Liver (tissue), 9 donors: ENCODE results near the gene RALGPS1. TPM values are rescaled to one million over a fixed set of nuclear protein-coding genes. Genes with fewer than 3 reads are reported as not detected.

ENCODE experiments used
- DNase-seq: peaks from one replicate; pipeline ENCODE4 v3.0.0-alpha.2; 2017; ENCODE audit warnings: low spot score
- H3K27ac ChIP-seq, 2 donors: one replicate each; pipeline ENCODE4 v1.7.0; 2013; ENCODE audit warnings: inconsistent platforms in 2 of 2, low read length in 2 of 2, control low read depth in 1 of 2, low read depth in 1 of 2, mild to moderate bottlenecking in 1 of 2
- H3K27me3 ChIP-seq, 4 donors: one replicate each; pipeline versions ENCODE4 v1.6.1 to v1.7.0; 2013; ENCODE audit warnings: low read length in 3 of 4, inconsistent platforms in 1 of 4, mild to moderate bottlenecking in 1 of 4, moderate library complexity in 1 of 4; ENCODE audit not compliant: control insufficient read depth in 4 of 4, insufficient read depth in 4 of 4
- H3K36me3 ChIP-seq, 4 donors: one replicate each; pipeline versions ENCODE4 v1.6.1 to v1.7.0; 2013; ENCODE audit warnings: low read length in 3 of 4, mild to moderate bottlenecking in 3 of 4, low read depth in 1 of 4, moderate library complexity in 1 of 4; ENCODE audit not compliant: control insufficient read depth in 4 of 4, insufficient read depth in 3 of 4
- H3K4me1 ChIP-seq, 4 donors: one replicate each; pipeline versions ENCODE4 v1.6.1 to v1.7.0; 2013; ENCODE audit warnings: low read length in 3 of 4, mild to moderate bottlenecking in 3 of 4, moderate library complexity in 1 of 4; ENCODE audit not compliant: control insufficient read depth in 4 of 4, insufficient read depth in 4 of 4
- H3K4me3 ChIP-seq, 3 donors: one replicate each; pipeline versions ENCODE4 v1.6.1 to v1.7.0; 2013; ENCODE audit warnings: low read length in 3 of 3, control low read depth in 1 of 3, low read depth in 1 of 3, mild to moderate bottlenecking in 1 of 3
- H3K9ac ChIP-seq, 2 donors: one replicate each; pipeline ENCODE4 v1.7.0; 2013; ENCODE audit warnings: low read length in 2 of 2, mild to moderate bottlenecking in 2 of 2, moderate library complexity in 2 of 2, control low read depth in 1 of 2, low read depth in 1 of 2
- H3K9me3 ChIP-seq, 4 donors: one replicate each; pipeline versions ENCODE4 v1.6.1 to v1.7.0; 2013; ENCODE audit warnings: low read length in 3 of 4; ENCODE audit not compliant: control insufficient read depth in 4 of 4
- ATF3 ChIP-seq: IDR thresholded peaks from 2 replicates; pipeline ENCODE4 v1.6.1; 2016; ENCODE audit warnings: antibody characterized with exemption
- EGR1 ChIP-seq, 2 donors: IDR thresholded peaks; 2 replicates each; pipeline ENCODE4 v1.6.1; 2016 to 2018; ENCODE audit warnings: antibody characterized with exemption in 2 of 2, low read depth in 2 of 2
- FOXA1 ChIP-seq: IDR thresholded peaks from 2 replicates; pipeline ENCODE4 v1.6.1; 2016; ENCODE audit warnings: antibody characterized with exemption
- FOXA2 ChIP-seq: IDR thresholded peaks from 2 replicates; pipeline ENCODE4 v1.6.1; 2016; ENCODE audit warnings: antibody characterized with exemption
- GABPA ChIP-seq, 2 donors: IDR thresholded peaks in 1 of 2; conservative IDR thresholded peaks in 1 of 2; 2 replicates each; pipeline ENCODE4 v1.6.1; 2016; ENCODE audit warnings: antibody characterized with exemption in 2 of 2, mild to moderate bottlenecking in 1 of 2, moderate library complexity in 1 of 2
- HNF4G ChIP-seq: IDR thresholded peaks from 2 replicates; pipeline ENCODE4 v1.6.1; 2016; ENCODE audit warnings: antibody characterized with exemption
- JUND ChIP-seq, 2 donors: IDR thresholded peaks; 2 replicates each; pipeline ENCODE4 v1.6.1; 2016; ENCODE audit warnings: antibody characterized with exemption in 2 of 2
- MAX ChIP-seq: IDR thresholded peaks from 2 replicates; pipeline ENCODE4 v1.6.1; 2016; ENCODE audit warnings: antibody characterized with exemption
- NR2F2 ChIP-seq: IDR thresholded peaks from 2 replicates; pipeline ENCODE4 v1.6.1; 2016; ENCODE audit warnings: antibody characterized with exemption
- RAD21 ChIP-seq, 2 donors: IDR thresholded peaks; 2 replicates each; pipeline ENCODE4 v1.6.1; 2016; ENCODE audit warnings: antibody characterized with exemption in 2 of 2, mild to moderate bottlenecking in 2 of 2
- SP1 ChIP-seq: IDR thresholded peaks from 2 replicates; pipeline ENCODE4 v1.6.1; 2018; ENCODE audit warnings: antibody characterized with exemption, mild to moderate bottlenecking
- TAF1 ChIP-seq: conservative IDR thresholded peaks from 2 replicates; pipeline ENCODE4 v1.6.1; 2016; ENCODE audit warnings: antibody characterized with exemption, mild to moderate bottlenecking
- YY1 ChIP-seq: IDR thresholded peaks from 2 replicates; pipeline ENCODE4 v1.6.1; 2016; ENCODE audit warnings: antibody characterized with exemption, mild to moderate bottlenecking
- WGBS: extraction: QIAGEN DNeasy Blood & Tissue Kit; methylation state at CpG from one replicate; pipeline ENCODE4 v1.1.7; 2013; 5-methylcytosine and 5-hydroxymethylcytosine counted together
- polyA plus RNA-seq, 2 donors: library from polyadenylated mRNA; stranded (reverse) in 1 of 2; unstranded in 1 of 2; fragments of 200-250 nt in 1 of 2; fragments of >200 nt in 1 of 2; fragmentation: Nextera tagmentation in 1 of 2; extraction: Ambion mirVana in 1 of 2; gene quantifications; one replicate each; pipeline versions ENCODE4 v1.2.1 to v1.2.3, GENCODE V29; 2013 to 2015
- total RNA-seq, 2 donors: library from RNA; depleted of rRNA; stranded (reverse); fragments of >200 nt; gene quantifications; one replicate each; pipeline ENCODE4 v1.2.3, GENCODE V29; 2014
- TF ChIP-seq, protein P1 (sequence below): fragments of 150-350 bp; IDR thresholded peaks from 2 replicates; pipeline ENCODE4 v1.5.1; 2017; ENCODE audit warnings: improper control_type of control experiment, low read depth, low read length; ENCODE audit not compliant: missing input control
- TF ChIP-seq, protein P2 (sequence below): IDR thresholded peaks from 2 replicates; pipeline ENCODE4 v1.6.1; 2016; ENCODE audit warnings: antibody characterized with exemption
- TF ChIP-seq, protein P3 (sequence below): IDR thresholded peaks from 2 replicates; pipeline ENCODE4 v1.6.1; 2016; ENCODE audit warnings: antibody characterized with exemption, mild to moderate bottlenecking
- donor health status: healthy.
- donor health status: healthy.
- donor health status: healthy.
- donor health status: healthy.
- donor health status: healthy.

RALGPS1 gene
- total and polyA plus RNA-seq, 4 donors = 1.4 to 2.7 (median 2.0) TPM

DNA sequence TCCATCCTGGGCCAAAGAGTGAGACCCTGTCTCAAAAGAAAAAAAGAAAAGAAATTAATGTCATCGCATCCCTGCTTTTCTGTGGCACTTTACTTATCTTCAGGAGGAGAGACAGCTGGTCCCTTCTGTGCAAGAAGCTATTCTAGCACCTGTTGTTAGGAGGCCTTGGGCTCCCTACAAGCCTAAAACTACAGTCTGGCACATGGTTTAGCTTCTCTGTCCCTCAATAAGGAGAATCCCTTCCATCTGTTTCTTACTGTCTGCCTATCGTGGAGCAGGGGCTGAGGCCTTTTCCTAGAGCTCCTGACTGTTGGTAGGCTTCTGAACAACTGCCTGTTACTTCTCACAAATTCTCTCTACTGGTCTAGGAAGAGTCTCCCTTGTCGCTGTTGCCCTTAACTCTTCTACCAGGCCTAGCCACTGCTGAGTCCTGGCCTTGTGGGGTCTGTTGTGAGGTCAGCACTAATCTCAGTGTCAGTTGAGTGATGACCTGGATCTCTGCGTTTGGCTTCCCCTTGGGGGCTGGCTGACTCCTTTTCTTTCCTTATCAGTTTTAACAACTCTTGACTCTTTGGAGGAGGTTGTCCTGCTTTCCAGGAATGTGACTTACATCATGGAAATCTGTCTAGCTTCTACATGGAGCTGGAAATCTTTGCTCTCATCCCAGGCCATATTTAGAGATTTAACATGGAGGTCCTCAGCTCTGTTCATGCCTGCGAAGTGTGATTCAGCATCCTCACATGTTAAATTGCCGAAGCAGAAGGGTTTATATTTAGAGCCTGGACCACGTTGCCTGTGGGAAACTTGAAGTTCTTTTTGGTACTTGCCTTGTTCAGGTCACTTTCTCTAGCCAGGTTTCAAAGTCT, 344.3 kb downstream of the RALGPS1 start:
- Histone ChIP-seq H3K9me3 (no peaks in the 10 kb centered on the region), H3K4me3 (no peak overlapping the region), H3K36me3 (no peaks in the 10 kb centered on the region), H3K27me3 (no peaks in the 10 kb centered on the region), H3K27ac (no peak overlapping the region), H3K4me1 (peaks cover 0 to 7% (median 3%) of the 10 kb centered on the region in 4 donors), H3K9ac (no peak overlapping the region)
- TF ChIP-seq HNF4G (no peak), FOXA1 (no peak), TAF1 (no peak), ATF3 (no peak), FOXA2 (no peak), RAD21 (IDR thresholded peaks at IDR 0.05) (no peak), EGR1 (IDR thresholded peaks at IDR 0.05; ENCODE audit: low read depth in 2 of 2) (no peak), JUND (IDR thresholded peaks at IDR 0.05) (no peak), MAX (no peak), GABPA (IDR thresholded peaks at IDR 0.05 in 1 of 2, conservative IDR thresholded peaks at IDR 0.05 in 1 of 2) (no peak), SP1 (no peak), YY1 (no peak), NR2F2 (no peak)
- TF ChIP-seq, protein P1, sequence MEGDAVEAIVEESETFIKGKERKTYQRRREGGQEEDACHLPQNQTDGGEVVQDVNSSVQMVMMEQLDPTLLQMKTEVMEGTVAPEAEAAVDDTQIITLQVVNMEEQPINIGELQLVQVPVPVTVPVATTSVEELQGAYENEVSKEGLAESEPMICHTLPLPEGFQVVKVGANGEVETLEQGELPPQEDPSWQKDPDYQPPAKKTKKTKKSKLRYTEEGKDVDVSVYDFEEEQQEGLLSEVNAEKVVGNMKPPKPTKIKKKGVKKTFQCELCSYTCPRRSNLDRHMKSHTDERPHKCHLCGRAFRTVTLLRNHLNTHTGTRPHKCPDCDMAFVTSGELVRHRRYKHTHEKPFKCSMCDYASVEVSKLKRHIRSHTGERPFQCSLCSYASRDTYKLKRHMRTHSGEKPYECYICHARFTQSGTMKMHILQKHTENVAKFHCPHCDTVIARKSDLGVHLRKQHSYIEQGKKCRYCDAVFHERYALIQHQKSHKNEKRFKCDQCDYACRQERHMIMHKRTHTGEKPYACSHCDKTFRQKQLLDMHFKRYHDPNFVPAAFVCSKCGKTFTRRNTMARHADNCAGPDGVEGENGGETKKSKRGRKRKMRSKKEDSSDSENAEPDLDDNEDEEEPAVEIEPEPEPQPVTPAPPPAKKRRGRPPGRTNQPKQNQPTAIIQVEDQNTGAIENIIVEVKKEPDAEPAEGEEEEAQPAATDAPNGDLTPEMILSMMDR = no peak
- TF ChIP-seq, protein P2, sequence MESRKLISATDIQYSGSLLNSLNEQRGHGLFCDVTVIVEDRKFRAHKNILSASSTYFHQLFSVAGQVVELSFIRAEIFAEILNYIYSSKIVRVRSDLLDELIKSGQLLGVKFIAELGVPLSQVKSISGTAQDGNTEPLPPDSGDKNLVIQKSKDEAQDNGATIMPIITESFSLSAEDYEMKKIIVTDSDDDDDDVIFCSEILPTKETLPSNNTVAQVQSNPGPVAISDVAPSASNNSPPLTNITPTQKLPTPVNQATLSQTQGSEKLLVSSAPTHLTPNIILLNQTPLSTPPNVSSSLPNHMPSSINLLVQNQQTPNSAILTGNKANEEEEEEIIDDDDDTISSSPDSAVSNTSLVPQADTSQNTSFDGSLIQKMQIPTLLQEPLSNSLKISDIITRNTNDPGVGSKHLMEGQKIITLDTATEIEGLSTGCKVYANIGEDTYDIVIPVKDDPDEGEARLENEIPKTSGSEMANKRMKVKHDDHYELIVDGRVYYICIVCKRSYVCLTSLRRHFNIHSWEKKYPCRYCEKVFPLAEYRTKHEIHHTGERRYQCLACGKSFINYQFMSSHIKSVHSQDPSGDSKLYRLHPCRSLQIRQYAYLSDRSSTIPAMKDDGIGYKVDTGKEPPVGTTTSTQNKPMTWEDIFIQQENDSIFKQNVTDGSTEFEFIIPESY = no peak
- TF ChIP-seq, protein P3, sequence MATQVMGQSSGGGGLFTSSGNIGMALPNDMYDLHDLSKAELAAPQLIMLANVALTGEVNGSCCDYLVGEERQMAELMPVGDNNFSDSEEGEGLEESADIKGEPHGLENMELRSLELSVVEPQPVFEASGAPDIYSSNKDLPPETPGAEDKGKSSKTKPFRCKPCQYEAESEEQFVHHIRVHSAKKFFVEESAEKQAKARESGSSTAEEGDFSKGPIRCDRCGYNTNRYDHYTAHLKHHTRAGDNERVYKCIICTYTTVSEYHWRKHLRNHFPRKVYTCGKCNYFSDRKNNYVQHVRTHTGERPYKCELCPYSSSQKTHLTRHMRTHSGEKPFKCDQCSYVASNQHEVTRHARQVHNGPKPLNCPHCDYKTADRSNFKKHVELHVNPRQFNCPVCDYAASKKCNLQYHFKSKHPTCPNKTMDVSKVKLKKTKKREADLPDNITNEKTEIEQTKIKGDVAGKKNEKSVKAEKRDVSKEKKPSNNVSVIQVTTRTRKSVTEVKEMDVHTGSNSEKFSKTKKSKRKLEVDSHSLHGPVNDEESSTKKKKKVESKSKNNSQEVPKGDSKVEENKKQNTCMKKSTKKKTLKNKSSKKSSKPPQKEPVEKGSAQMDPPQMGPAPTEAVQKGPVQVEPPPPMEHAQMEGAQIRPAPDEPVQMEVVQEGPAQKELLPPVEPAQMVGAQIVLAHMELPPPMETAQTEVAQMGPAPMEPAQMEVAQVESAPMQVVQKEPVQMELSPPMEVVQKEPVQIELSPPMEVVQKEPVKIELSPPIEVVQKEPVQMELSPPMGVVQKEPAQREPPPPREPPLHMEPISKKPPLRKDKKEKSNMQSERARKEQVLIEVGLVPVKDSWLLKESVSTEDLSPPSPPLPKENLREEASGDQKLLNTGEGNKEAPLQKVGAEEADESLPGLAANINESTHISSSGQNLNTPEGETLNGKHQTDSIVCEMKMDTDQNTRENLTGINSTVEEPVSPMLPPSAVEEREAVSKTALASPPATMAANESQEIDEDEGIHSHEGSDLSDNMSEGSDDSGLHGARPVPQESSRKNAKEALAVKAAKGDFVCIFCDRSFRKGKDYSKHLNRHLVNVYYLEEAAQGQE = no peak
- WGBS = 94% methylated on average over 7 of the region's 7 CpGs
- no peak for DNase-seq
